OCI-LY3 (cell line): ENCODE results near the gene P2RX7.

Experiments
- H2AFZ ChIP-seq: fragments of 200-600, 300-600 bp; shearing (Covaris generic); 2 replicates; pipeline ENCODE4 v1.6.0; 2014; ENCODE audit warnings: antibody characterized with exemption, low read depth, low read length
- H3K27ac ChIP-seq: fragments of 200-600, 300-600 bp; sonication (generic); 2 replicates; pipeline ENCODE4 v1.5.1; 2014; ENCODE audit warnings: mild to moderate bottlenecking, low read length, moderate library complexity, mixed read lengths
- H3K27me3 ChIP-seq: fragments of 200-600, 300-600 bp; sonication (generic); 2 replicates; pipeline ENCODE4 v1.6.1; 2014; ENCODE audit warnings: low read depth, low read length, mixed read lengths
- H3K36me3 ChIP-seq: fragments of 200-600, 300-600 bp; sonication (generic); replicated peaks from 2 replicates; pipeline ENCODE3; 2014; ENCODE audit warnings: low read depth, low read length, mixed read lengths
- H3K4me1 ChIP-seq: fragments of 300-600, 200-600 bp; sonication (generic); 2 replicates; pipeline ENCODE4 v1.6.1; 2014; ENCODE audit warnings: low read length, mixed read lengths
- H3K4me2 ChIP-seq: fragments of 200-600, 300-600 bp; sonication (generic); 2 replicates; pipeline ENCODE4 v1.6.1; 2014; ENCODE audit warnings: low read length, mixed read lengths
- H3K4me3 ChIP-seq: fragments of 300-600, 200-600 bp; sonication (generic); 2 replicates; pipeline ENCODE4 v1.5.1; 2014; ENCODE audit warnings: antibody characterized with exemption, mild to moderate bottlenecking, low read length, moderate library complexity
- H3K79me2 ChIP-seq: fragments of 300-600, 200-600 bp; shearing (Covaris generic); 2 replicates; pipeline ENCODE4 v1.6.1; 2014; ENCODE audit warnings: mild to moderate bottlenecking, low read length, mixed read lengths
- H3K9ac ChIP-seq: fragments of 300-600, 200-600 bp; shearing (Covaris generic); 2 replicates; pipeline ENCODE4 v1.6.0; 2014; ENCODE audit warnings: mild to moderate bottlenecking, low read length, moderate library complexity
- H3K9me3 ChIP-seq: fragments of 200-600, 300-600 bp; shearing (Covaris generic); 2 replicates; pipeline ENCODE4 v1.6.1; 2014; ENCODE audit warnings: low read length, mixed read lengths; ENCODE audit not compliant: insufficient read depth
- H4K20me1 ChIP-seq: fragments of 200-600, 300-600 bp; sonication (generic); 2 replicates; pipeline ENCODE4 v1.6.1; 2016; ENCODE audit warnings: low read length, mixed read lengths; ENCODE audit not compliant: insufficient read depth
- EZH2phosphoT487 ChIP-seq: fragments of 200-600 bp; shearing (Covaris generic); IDR thresholded peaks from 2 replicates; pipeline ENCODE4 v1.6.1; 2018; ENCODE audit warnings: antibody characterized with exemption, mixed run types, low read depth
- TF ChIP-seq, protein P1 (sequence below): fragments of 200-600, 300-600 bp; sonication (generic); IDR thresholded peaks from 2 replicates; pipeline ENCODE4 v1.5.1; 2014; ENCODE audit warnings: antibody characterized with exemption, low read length, low read depth

The P2RX7 gene

DNA sequence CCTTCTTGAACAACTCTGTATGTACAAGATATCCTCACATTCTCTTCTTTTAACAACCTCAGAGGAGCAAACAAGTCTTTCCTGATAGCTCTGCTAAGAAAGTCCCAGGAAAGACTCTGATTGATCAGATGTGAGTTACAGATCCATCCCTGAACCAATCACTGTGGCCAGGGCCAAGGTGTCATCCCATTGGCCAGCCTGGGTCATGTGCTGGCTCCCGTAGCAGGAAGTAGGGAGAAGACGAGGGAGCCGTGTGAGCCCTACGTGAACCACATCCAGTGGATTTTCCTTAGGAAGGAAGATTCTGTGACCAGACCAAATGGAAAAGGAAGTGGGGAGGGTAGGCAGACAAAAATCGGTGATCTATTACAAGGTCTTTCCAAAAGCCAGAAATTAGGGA, 5.6 kb downstream of the P2RX7 start:
- Histone ChIP-seq H3K4me3 (no peak overlapping the region), H3K4me1 (peaks cover 12% of the 10 kb centered on the region), H4K20me1 (no peaks in the 10 kb centered on the region), H3K9ac (no peak overlapping the region), H3K79me2 (no peaks in the 10 kb centered on the region), H3K27ac (no peak overlapping the region), H3K4me2 (no peak overlapping the region), H3K9me3 (0 out of 2 replicates have a peak, but pooled peaks cover 5% of the 10 kb centered on the region), H3K36me3 (peaks cover 5% of the 10 kb centered on the region), H2AFZ (no peak overlapping the region), H3K27me3 (no peaks in the 10 kb centered on the region)
- no peak for TF ChIP-seq EZH2phosphoT487
- TF ChIP-seq, protein P1, sequence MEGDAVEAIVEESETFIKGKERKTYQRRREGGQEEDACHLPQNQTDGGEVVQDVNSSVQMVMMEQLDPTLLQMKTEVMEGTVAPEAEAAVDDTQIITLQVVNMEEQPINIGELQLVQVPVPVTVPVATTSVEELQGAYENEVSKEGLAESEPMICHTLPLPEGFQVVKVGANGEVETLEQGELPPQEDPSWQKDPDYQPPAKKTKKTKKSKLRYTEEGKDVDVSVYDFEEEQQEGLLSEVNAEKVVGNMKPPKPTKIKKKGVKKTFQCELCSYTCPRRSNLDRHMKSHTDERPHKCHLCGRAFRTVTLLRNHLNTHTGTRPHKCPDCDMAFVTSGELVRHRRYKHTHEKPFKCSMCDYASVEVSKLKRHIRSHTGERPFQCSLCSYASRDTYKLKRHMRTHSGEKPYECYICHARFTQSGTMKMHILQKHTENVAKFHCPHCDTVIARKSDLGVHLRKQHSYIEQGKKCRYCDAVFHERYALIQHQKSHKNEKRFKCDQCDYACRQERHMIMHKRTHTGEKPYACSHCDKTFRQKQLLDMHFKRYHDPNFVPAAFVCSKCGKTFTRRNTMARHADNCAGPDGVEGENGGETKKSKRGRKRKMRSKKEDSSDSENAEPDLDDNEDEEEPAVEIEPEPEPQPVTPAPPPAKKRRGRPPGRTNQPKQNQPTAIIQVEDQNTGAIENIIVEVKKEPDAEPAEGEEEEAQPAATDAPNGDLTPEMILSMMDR: no peak

DNA sequence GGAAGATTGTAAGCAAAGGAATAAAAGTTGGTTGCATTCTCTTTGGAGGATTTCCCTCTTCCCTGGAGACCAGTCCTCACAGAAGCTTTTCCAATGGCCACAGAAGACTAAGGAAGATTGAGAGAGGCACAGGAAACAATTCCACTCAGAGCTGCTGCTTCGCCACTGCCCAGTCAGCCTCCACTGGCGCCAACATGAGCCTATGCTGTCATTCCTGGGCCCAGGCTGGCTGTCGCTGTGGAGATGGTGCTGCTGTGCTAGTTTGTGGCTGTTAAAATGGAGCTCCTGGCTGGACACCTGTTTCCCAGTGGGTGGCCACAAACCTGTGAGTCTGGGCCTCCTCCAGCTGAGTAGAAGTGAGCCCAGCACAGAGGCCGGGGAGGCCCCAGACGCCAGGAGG, 6.6 kb downstream of the P2RX7 start:
- H3K27ac ChIP-seq: no peak overlapping the region
- H3K36me3 ChIP-seq: peaks cover 5% of the 10 kb centered on the region
- H3K4me2 ChIP-seq: no peak overlapping the region
- H2AFZ ChIP-seq: no peak overlapping the region
- H3K9ac ChIP-seq: no peak overlapping the region
- H3K79me2 ChIP-seq: no peaks in the 10 kb centered on the region
- H4K20me1 ChIP-seq: no peaks in the 10 kb centered on the region
- H3K9me3 ChIP-seq: 0 out of 2 replicates have a peak, but pooled peaks cover 5% of the 10 kb centered on the region
- TF ChIP-seq EZH2phosphoT487: no peak
- TF ChIP-seq, protein P1: no peak
- H3K4me1 ChIP-seq: peaks cover 16% of the 10 kb centered on the region
- no peak overlapping the region for H3K4me3 ChIP-seq
- H3K27me3 ChIP-seq: no peaks in the 10 kb centered on the region

DNA sequence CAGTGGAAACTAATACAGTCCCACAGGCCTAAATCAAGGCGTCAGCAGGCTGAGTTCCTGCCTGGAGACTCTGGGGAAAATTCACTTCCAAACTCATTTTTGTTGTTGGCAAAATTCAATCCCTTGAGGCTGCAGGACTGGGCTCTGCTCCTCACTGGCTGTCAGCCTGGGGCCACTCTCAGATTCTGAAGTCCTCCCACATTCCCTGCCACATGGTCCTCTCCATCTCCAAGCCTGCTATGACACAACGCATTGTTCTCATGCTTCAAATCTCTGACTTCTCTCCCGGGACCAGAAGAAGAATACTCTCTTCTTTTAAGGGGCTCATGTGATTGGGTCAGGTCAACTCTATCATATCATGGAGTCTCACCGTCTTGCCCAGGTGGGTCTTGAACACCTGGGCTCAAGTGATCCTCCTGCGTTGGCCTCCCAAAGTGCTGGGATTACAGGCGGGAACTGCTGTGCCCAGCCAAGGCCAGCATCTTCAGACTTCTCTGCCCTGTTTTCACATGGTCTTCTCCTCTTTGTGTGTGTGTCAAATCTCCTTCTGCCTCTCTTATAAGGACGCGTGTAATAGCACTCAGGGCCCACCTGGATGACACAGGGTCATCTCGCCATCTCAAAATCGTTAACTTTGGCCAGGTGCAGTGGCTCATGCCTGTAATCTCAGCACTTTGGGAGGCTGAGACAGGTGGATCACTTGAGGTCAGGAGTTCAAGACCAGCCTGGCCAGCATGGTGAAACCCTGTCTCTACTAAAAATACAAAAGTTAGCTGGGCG, 9.7 kb downstream of the P2RX7 start:
- Histone ChIP-seq H3K79me2 (no peaks in the 10 kb centered on the region), H3K27me3 (no peaks in the 10 kb centered on the region), H3K4me1 (peaks cover 30% of the 10 kb centered on the region), H3K27ac (no peak overlapping the region), H3K9me3 (0 out of 2 replicates have a peak, but pooled peaks cover 5% of the 10 kb centered on the region), H3K36me3 (peaks cover 5% of the 10 kb centered on the region), H3K4me2 (no peak overlapping the region), H2AFZ (no peak overlapping the region), H4K20me1 (no peaks in the 10 kb centered on the region), H3K9ac (no peak overlapping the region), H3K4me3 (no peak overlapping the region)
- no peak for TF ChIP-seq EZH2phosphoT487
- TF ChIP-seq, protein P1: no peak

DNA sequence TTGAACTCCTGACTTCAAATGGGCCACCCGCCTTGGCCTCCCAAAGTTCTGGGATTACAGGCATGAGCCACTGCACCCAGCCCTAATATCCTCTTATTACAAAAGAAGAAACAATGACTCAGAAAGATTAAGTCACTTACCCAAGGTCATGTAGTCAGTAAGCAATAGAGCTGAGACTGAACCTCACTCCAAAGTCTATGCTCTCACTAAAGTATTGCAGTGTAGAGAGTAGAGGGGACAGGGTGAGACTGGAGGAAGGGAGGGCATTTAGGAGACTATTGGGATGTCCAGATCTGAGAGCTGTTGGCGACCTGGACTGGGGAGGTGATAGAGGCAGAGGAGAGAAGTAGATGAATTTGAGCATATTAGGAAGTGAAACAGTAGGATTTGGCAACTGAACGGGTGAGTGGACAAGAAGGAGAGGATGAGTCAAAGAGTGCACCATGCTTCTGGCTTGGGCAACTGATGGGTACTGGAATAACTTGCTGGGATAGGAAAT, 11.8 kb downstream of the P2RX7 start:
- Histone ChIP-seq H2AFZ (no peak overlapping the region), H3K27me3 (no peaks in the 10 kb centered on the region), H3K36me3 (peaks cover 5% of the 10 kb centered on the region), H3K9ac (peak overlapping the region; percentile 41; the same call in 1 of the 2 replicates), H3K4me2 (peak overlapping the region; percentile 66), H3K4me1 (peaks cover 30% of the 10 kb centered on the region), H3K79me2 (no peaks in the 10 kb centered on the region), H3K4me3 (peak overlapping the region; percentile 52; the same call in 1 of the 2 replicates), H3K27ac (peak overlapping the region; percentile 67), H3K9me3 (0 out of 2 replicates have a peak, but pooled peaks cover 5% of the 10 kb centered on the region), H4K20me1 (no peaks in the 10 kb centered on the region)
- no peak for TF ChIP-seq EZH2phosphoT487
- TF ChIP-seq, protein P1: no peak
